ENCODE data around the gene SHC4.

The SHC4 gene

GRCh38 chr15:48993380-48993779 lies 29.7 kb upstream of the SHC4 start:
- Histone ChIP-seq H3K4me3 (replicated peaks; ENCODE audit: insufficient read depth, low read length) (no peak overlapping the region), H3K27me3 (ENCODE audit: insufficient read depth, poor library complexity, severe bottlenecking) (no peaks in the 10 kb centered on the region), H3K27ac (replicated peaks) (no peak overlapping the region)
- DNase-seq (ENCODE audit: low read depth in 1 of 2, low spot score in 1 of 2), result no peak
- no peak for TF ChIP-seq POLR2AphosphoS5 (IDR thresholded peaks at IDR 0.05; ENCODE audit: low read depth)
- TF ChIP-seq SPI1 (IDR thresholded peaks at IDR 0.05; ENCODE audit: borderline replicate concordance, low read depth), result no peak
- no peak for TF ChIP-seq GABPA (IDR thresholded peaks at IDR 0.05; ENCODE audit: low read depth)

GRCh38 chr15:48992545-48992944 lies 28.8 kb upstream of the SHC4 start:
- DNase-seq (ENCODE audit: low read depth in 1 of 2, low spot score in 1 of 2), result peak; percentile 6 to 58

GRCh38 chr15:48992096-48992495 lies 28.4 kb upstream of the SHC4 start:
- Histone ChIP-seq H3K27me3 (ENCODE audit: insufficient read depth, poor library complexity, severe bottlenecking) (no peaks in the 10 kb centered on the region), H3K4me3 (replicated peaks; ENCODE audit: insufficient read depth, low read length) (no peak overlapping the region), H3K27ac (replicated peaks) (no peak overlapping the region)
- no peak for DNase-seq (ENCODE audit: low read depth in 1 of 2, low spot score in 1 of 2)
- TF ChIP-seq REST (IDR thresholded peaks at IDR 0.05; ENCODE audit: insufficient replicate concordance, low read depth), result no peak
- TF ChIP-seq CTCF (IDR thresholded peaks at IDR 0.05; ENCODE audit: insufficient read depth, low read length), result no peak
- TF ChIP-seq GABPA (IDR thresholded peaks at IDR 0.05; ENCODE audit: low read depth), result no peak
- TF ChIP-seq POLR2AphosphoS5 (IDR thresholded peaks at IDR 0.05; ENCODE audit: low read depth), result no peak
- TF ChIP-seq SPI1 (IDR thresholded peaks at IDR 0.05; ENCODE audit: borderline replicate concordance, low read depth), result no peak

More at GRCh38 chr15:48992545-48992944, 28.8 kb upstream of the SHC4 start:
- H3K4me3 ChIP-seq (replicated peaks; ENCODE audit: insufficient read depth, low read length), result no peak overlapping the region
- H3K27me3 ChIP-seq (ENCODE audit: insufficient read depth, poor library complexity, severe bottlenecking), result no peaks in the 10 kb centered on the region
- H3K27ac ChIP-seq (replicated peaks), result no peak overlapping the region
- TF ChIP-seq GABPA (IDR thresholded peaks at IDR 0.05; ENCODE audit: low read depth) (no peak), POLR2AphosphoS5 (IDR thresholded peaks at IDR 0.05; ENCODE audit: low read depth) (no peak), REST (IDR thresholded peaks at IDR 0.05; ENCODE audit: insufficient replicate concordance, low read depth) (no peak), SPI1 (IDR thresholded peaks at IDR 0.05; ENCODE audit: borderline replicate concordance, low read depth) (peak; percentile 96), CTCF (IDR thresholded peaks at IDR 0.05; ENCODE audit: insufficient read depth, low read length) (no peak)

- DNase-seq (ENCODE audit: low read depth in 1 of 2, low spot score in 1 of 2), result no peak
- no peak for TF ChIP-seq SPI1 (IDR thresholded peaks at IDR 0.05; ENCODE audit: borderline replicate concordance, low read depth)
- no peak for TF ChIP-seq POLR2AphosphoS5 (IDR thresholded peaks at IDR 0.05; ENCODE audit: low read depth)
- no peak for TF ChIP-seq REST (IDR thresholded peaks at IDR 0.05; ENCODE audit: insufficient replicate concordance, low read depth)
- TF ChIP-seq GABPA (IDR thresholded peaks at IDR 0.05; ENCODE audit: low read depth), result no peak
- no peak for TF ChIP-seq CTCF (IDR thresholded peaks at IDR 0.05; ENCODE audit: insufficient read depth, low read length)
- Histone ChIP-seq H3K27me3 (ENCODE audit: insufficient read depth, poor library complexity, severe bottlenecking) (no peaks in the 10 kb centered on the region), H3K4me3 (replicated peaks; ENCODE audit: insufficient read depth, low read length) (no peak overlapping the region), H3K27ac (replicated peaks) (no peak overlapping the region)
Measured at GRCh38 chr15:48989170-48989569, 25.5 kb upstream of the SHC4 start.
